Skeletal muscle tissue (tissue), 4 donors: ENCODE results near the gene NKIRAS1. TPM values are rescaled to one million over a fixed set of nuclear protein-coding genes. Genes with fewer than 3 reads are reported as not detected.

Experiments
- H3K27ac ChIP-seq: one replicate; pipeline ENCODE4 v1.7.0; 2013; ENCODE audit warnings: mild to moderate bottlenecking, low read depth, low read length, inconsistent platforms
- H3K27me3 ChIP-seq, 3 donors: one replicate each; pipeline ENCODE4 v1.7.0; 2013; ENCODE audit warnings: low read length in 3 of 3; ENCODE audit not compliant: control insufficient read depth in 3 of 3, insufficient read depth in 3 of 3
- H3K36me3 ChIP-seq, 3 donors: one replicate each; pipeline ENCODE4 v1.7.0; 2013; ENCODE audit warnings: low read length in 3 of 3; ENCODE audit not compliant: control insufficient read depth in 3 of 3, insufficient read depth in 3 of 3
- H3K4me1 ChIP-seq, 3 donors: one replicate each; pipeline ENCODE4 v1.7.0; 2013; ENCODE audit warnings: low read length in 3 of 3, mild to moderate bottlenecking in 3 of 3; ENCODE audit not compliant: control insufficient read depth in 3 of 3, insufficient read depth in 3 of 3
- H3K4me3 ChIP-seq, 3 donors: one replicate each; pipeline ENCODE4 v1.7.0; 2013; ENCODE audit warnings: low read length in 3 of 3
- H3K9ac ChIP-seq, 3 donors: one replicate each; pipeline ENCODE4 v1.7.0; 2013; ENCODE audit warnings: low read length in 3 of 3, mild to moderate bottlenecking in 3 of 3, moderate library complexity in 2 of 3, low read depth in 1 of 3
- H3K9me3 ChIP-seq, 3 donors: one replicate each; pipeline ENCODE4 v1.7.0; 2013; ENCODE audit warnings: low read length in 3 of 3; ENCODE audit not compliant: control insufficient read depth in 3 of 3
- total RNA-seq: library from RNA; depleted of rRNA; stranded (reverse); fragments of >200 nt; gene quantifications from one replicate; pipeline ENCODE4 v1.2.3, GENCODE V29; 2014
- donor health status: Osteomylitis.

Gene NKIRAS1
- total RNA-seq, 1 donor from 2014 or later: 17.2 TPM

GRCh38 chr3:23942546-23942945, 25.8 kb upstream of the NKIRAS1 start:
- H3K9me3 ChIP-seq: peaks cover 0 to 2% (median 0%) of the 10 kb centered on the region in 3 donors
- H3K9ac ChIP-seq: no peak overlapping the region
- H3K27me3 ChIP-seq: no peaks in the 10 kb centered on the region
- peaks cover 0 to 5% (median 2%) of the 10 kb centered on the region in 3 donors for H3K36me3 ChIP-seq
- no peak overlapping the region for H3K4me3 ChIP-seq
- no peak overlapping the region for H3K27ac ChIP-seq
- H3K4me1 ChIP-seq: peaks cover 19 to 25% (median 20%) of the 10 kb centered on the region in 3 donors

GRCh38 chr3:23941440-23941839, 24.6 kb upstream of the NKIRAS1 start:
- Histone ChIP-seq H3K4me3 (no peak overlapping the region), H3K27ac (peak overlapping the region; percentile 49), H3K9me3 (peaks cover 0 to 2% (median 0%) of the 10 kb centered on the region in 3 donors), H3K9ac (no peak overlapping the region), H3K36me3 (peaks cover 0 to 4% (median 2%) of the 10 kb centered on the region in 3 donors), H3K27me3 (no peaks in the 10 kb centered on the region), H3K4me1 (peaks cover 8 to 15% (median 10%) of the 10 kb centered on the region in 3 donors)

- no peaks in the 10 kb centered on the region for H3K36me3 ChIP-seq
- no peak overlapping the region for H3K9ac ChIP-seq
- peaks cover 0 to 2% (median 0%) of the 10 kb centered on the region in 3 donors for H3K9me3 ChIP-seq
- no peak overlapping the region for H3K4me3 ChIP-seq
- no peaks in the 10 kb centered on the region for H3K27me3 ChIP-seq
- H3K27ac ChIP-seq: peak overlapping the region; percentile 49
- peaks cover 5 to 10% (median 6%) of the 10 kb centered on the region in 3 donors for H3K4me1 ChIP-seq
Measured at GRCh38 chr3:23940775-23941174, 24.0 kb upstream of the NKIRAS1 start.

- H3K27ac ChIP-seq: no peak overlapping the region
- H3K4me3 ChIP-seq: no peak overlapping the region
- no peak overlapping the region for H3K9ac ChIP-seq
Measured at GRCh38 chr3:23938688-23939087, 21.9 kb upstream of the NKIRAS1 start.

GRCh38 chr3:23937296-23937695, 20.5 kb upstream of the NKIRAS1 start:
- Histone ChIP-seq H3K36me3 (no peaks in the 10 kb centered on the region), H3K4me3 (no peak overlapping the region), H3K27ac (no peak overlapping the region), H3K9ac (no peak overlapping the region), H3K9me3 (peaks cover 0 to 2% (median 0%) of the 10 kb centered on the region in 3 donors), H3K27me3 (no peaks in the 10 kb centered on the region), H3K4me1 (no peaks in the 10 kb centered on the region)

More at GRCh38 chr3:23938688-23939087, 21.9 kb upstream of the NKIRAS1 start:
- Histone ChIP-seq H3K9me3 (peaks cover 0 to 2% (median 0%) of the 10 kb centered on the region in 3 donors), H3K27me3 (no peaks in the 10 kb centered on the region), H3K4me1 (peaks cover 0 to 3% (median 0%) of the 10 kb centered on the region in 3 donors), H3K36me3 (no peaks in the 10 kb centered on the region)

GRCh38 chr3:23934253-23934652, 17.5 kb upstream of the NKIRAS1 start:
- Histone ChIP-seq H3K27ac (no peak overlapping the region), H3K36me3 (no peaks in the 10 kb centered on the region), H3K4me3 (no peak overlapping the region), H3K9ac (no peak overlapping the region), H3K9me3 (peaks cover 0 to 2% (median 0%) of the 10 kb centered on the region in 3 donors), H3K4me1 (no peaks in the 10 kb centered on the region), H3K27me3 (no peaks in the 10 kb centered on the region)

- no peaks in the 10 kb centered on the region for H3K4me1 ChIP-seq
- H3K4me3 ChIP-seq: no peak overlapping the region
- H3K9me3 ChIP-seq: no peaks in the 10 kb centered on the region
- no peak overlapping the region for H3K9ac ChIP-seq
- no peak overlapping the region for H3K27ac ChIP-seq
- no peaks in the 10 kb centered on the region for H3K36me3 ChIP-seq
- H3K27me3 ChIP-seq: no peaks in the 10 kb centered on the region
Measured at GRCh38 chr3:23932571-23932970, 15.8 kb upstream of the NKIRAS1 start.

- Histone ChIP-seq H3K9ac (no peak overlapping the region), H3K9me3 (no peaks in the 10 kb centered on the region), H3K4me1 (no peaks in the 10 kb centered on the region), H3K27ac (no peak overlapping the region), H3K27me3 (no peaks in the 10 kb centered on the region), H3K4me3 (no peak overlapping the region), H3K36me3 (no peaks in the 10 kb centered on the region)
Measured at GRCh38 chr3:23931597-23931996, 14.8 kb upstream of the NKIRAS1 start.

GRCh38 chr3:23928524-23928923, 11.7 kb upstream of the NKIRAS1 start:
- no peaks in the 10 kb centered on the region for H3K27me3 ChIP-seq
- no peak overlapping the region for H3K4me3 ChIP-seq
- H3K27ac ChIP-seq: no peak overlapping the region
- no peaks in the 10 kb centered on the region for H3K4me1 ChIP-seq
- no peaks in the 10 kb centered on the region for H3K36me3 ChIP-seq
- H3K9ac ChIP-seq: no peak overlapping the region
- H3K9me3 ChIP-seq: no peaks in the 10 kb centered on the region

- no peaks in the 10 kb centered on the region for H3K36me3 ChIP-seq
- no peaks in the 10 kb centered on the region for H3K4me1 ChIP-seq
- no peaks in the 10 kb centered on the region for H3K9me3 ChIP-seq
- no peak overlapping the region for H3K27ac ChIP-seq
- no peaks in the 10 kb centered on the region for H3K27me3 ChIP-seq
- no peak overlapping the region for H3K4me3 ChIP-seq
- H3K9ac ChIP-seq: no peak overlapping the region
Measured at GRCh38 chr3:23926736-23927135, 9.9 kb upstream of the NKIRAS1 start.
